GM18507 (cell line): ENCODE measurements around the gene SRPRB.
A peak's percentile ranks its signal among the peaks of the same experiment; 100 is the strongest.

Experiments
- DNase-seq: peaks from one replicate; pipeline ENCODE4 v3.0.0; 2011; ENCODE audit warnings: low read depth; ENCODE audit not compliant: insufficient read length; ENCODE audit errors: extremely low spot score
- FAIRE-seq: peaks from 2 replicates; lab custom pipeline; 2011; peaks lifted over from hg19 to GRCh38; lab: Jason Lieb, UNC

The SRPRB gene

DNA sequence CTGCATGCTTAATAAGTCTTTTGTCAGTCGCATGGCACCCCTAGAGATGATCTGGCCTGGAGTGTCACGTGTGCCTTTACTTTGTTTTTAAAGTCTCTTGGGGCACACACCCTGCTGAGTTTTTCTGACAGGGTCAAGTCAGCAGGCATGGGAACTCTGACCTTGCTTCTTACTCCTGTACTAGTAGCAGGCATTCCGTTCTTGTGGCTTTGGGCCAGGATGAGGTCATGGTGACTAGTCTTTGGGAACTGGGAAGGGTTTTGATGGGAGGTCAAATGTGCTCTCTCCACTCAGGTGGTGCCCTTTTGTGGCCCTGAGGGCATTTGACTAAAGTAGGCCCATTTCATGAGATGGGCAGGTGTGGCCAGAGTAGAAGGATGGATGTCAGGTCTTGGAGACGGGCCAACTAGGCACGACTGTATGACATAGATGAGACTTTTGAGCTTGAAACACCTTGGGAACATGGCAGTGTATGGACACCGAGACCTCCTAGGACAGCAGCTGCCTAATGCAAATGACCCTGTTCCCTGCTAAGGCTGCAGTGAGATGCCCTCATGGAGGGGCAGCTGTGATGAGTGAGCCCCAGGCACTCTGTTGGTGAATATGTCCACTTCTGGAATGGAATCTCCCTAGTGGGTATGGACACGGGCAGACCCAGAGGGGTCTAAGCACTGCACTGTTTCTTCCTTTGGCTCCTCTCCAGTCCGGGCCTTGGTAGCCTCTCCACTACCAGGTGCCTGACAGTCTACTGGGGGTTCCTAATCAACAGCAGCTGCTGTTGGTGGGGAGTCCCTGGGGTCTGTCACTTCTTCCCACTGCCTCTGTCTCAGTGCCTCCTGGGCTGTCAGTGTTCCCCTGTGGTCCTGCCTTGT is 16.4 kb downstream of the SRPRB start:
- FAIRE-seq, result no peak
- DNase-seq, result no peak

DNA sequence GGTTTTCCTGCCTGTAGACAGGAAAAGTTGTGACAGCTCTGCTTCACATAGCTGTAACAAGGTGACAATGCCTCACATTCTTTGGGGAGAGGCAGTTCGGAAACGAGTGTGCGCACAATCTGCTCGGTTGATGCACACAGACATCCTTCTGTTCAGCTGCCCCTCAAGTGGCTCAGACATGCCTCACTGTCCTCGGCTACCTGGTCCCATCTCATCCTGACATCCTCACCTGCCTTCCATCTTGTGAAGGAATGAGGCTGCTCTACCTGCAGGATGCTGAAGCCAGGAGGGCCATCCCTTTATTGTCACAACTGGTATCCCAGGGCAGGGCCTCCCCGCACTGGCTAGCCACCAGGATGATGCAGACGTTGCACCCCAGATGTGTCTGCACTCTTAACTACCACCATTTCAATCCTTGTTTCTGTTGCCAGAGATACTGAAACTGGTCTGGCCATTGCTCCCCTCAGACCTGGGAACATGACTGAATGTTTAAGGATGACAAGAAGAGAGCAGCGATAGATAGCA is 19.4 kb downstream of the SRPRB start:
- no peak for DNase-seq
- no peak for FAIRE-seq

DNA sequence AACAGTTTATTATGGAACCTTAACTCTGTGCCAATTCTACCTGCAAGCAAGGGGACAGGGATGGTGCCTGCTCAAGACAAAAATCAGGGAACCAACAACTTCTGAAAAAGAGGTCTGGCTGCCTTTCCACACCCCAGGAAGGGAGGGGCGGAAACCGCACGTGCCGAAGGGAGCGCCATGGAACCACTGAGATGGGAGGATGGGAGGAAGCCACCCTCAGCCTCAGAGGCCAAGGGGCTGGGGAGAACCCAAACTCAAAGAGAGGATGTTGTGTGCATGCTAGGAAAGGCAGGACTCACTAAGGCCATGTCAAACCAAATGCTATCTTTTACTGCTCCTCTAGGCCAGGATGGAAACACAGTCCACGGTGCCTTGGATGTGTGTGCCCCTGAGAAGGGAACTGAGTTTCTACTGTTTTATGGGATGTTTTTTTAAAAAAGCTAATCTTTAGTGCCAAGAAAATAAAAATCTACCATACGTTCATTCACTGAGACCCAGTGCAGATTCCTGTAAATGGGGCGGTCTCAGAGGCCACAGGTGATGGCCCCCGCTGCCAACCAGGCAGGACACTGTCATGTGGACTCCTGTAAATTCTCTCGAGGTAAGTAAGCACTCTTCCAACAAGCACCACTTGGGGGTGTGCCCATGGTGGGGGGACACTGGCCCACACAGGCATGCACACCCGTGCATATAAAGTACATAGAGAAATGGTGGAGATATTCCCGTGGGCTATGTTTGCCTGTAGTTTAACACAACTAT is 20.5 kb downstream of the SRPRB start:
- DNase-seq, result no peak
- no peak for FAIRE-seq

DNA sequence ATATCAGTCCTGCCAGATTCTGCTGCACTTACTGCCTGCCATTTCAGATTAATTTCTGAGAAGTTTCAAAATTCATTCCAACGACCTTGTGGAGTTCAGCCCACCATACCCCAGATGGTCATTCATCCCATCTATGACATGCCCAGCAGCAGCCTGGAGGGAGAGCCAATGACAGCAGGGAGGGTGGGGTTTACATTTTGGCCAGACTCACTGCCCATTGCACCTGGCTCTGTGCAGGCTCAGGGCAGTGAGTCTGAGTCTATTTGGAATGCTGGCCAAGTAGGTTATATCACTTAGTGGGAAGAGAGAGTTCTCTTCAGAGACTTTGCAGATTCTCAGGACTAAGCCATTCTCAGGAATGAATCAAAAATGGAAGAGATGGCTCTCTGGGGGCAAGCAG is 21.5 kb downstream of the SRPRB start:
- DNase-seq (no peak), FAIRE-seq (no peak)

DNA sequence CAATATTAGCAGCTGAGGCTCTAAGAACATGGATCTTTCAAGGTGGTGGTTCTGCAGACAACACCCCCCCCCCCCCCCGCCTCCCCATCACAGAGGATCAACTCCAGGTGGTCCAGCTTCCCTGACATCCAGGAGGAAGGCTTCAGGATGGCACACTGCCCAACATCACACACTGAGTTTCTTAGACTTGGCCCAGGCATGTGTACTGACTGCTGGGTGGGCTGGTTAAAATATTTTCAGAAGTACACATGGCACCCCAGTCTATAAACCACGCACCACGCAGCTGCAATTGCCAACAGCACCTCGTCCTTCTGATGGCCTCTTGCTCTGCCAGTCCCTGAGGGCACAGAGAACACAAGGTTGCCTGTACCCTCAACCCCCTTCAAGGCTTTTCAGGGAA is 22.1 kb downstream of the SRPRB start:
- no peak for FAIRE-seq
- no peak for DNase-seq

DNA sequence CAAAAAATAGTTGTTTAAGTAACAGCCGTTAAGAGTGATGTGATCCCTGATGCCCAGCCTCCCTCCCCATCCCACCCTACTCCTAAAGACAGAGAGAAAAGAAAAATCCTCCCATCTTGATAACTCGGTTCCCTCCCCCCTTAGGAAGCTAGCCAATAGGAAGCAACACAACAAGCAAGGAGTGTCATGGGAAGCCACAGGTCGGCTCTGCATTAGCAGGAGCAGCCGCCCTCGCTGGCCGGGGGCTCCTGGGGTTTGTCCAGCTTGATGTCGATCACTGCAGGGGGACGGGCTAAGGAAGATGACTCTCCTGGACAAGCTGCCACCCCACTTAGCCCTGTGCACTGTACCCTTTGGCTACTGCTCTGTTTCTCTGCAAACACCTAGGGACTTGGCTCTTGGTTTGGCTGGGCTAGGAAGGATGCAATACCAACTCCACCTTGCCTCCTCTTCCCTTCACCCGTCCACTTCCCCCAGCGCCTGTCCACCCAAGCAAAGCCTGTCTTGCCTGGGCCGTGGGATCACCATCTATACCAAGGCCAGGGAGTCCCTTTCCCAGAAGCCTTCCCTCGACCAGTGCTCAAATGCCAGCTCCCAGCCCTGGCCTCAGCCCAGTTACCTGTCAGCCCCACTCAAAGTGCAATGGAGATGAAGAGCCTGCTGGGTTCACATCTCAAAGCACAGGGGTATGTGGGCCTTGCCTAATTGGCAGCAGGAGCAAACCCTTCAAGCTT is 23.1 kb downstream of the SRPRB start:
- DNase-seq (no peak), FAIRE-seq (no peak)

DNA sequence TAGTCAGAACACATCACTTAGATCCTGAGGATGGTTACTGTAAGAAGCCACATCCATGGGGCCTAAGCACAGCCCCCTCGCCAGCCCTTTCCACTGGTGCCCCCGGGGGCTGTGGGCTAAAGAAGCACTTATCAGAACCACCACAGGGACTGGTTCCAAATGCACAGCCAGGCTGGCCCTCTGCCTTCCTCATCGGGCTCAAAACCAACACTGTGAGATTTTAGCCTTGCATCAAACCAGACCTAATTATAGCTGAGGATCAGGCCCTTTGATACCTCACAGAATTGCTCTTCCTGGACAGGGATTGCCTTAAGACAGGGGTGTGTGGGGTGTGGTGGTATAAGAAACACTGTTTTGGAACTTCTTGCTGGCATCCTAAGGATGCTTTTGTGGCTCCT is 23.7 kb downstream of the SRPRB start:
- no peak for FAIRE-seq
- DNase-seq, result no peak

DNA sequence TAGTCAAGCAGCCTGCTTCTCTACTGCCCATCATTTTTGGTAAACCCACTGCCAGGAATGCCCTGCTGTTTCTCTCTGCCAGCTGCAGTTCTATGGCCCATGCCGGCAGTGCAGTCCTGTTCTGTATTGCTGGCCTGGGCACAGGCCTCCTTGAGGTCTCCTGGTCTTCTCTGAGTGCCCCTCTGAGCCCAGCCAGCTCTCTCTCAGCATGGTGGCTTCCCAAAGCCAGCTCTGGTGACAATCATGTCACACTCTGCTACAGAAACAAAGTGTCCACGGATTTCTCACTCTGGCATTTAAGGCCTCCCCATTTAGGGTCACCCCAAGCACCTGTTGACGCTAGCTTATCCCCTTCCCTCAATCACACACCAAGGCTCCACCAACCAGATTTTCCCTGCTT is 24.5 kb downstream of the SRPRB start:
- no peak for FAIRE-seq
- DNase-seq, result no peak

DNA sequence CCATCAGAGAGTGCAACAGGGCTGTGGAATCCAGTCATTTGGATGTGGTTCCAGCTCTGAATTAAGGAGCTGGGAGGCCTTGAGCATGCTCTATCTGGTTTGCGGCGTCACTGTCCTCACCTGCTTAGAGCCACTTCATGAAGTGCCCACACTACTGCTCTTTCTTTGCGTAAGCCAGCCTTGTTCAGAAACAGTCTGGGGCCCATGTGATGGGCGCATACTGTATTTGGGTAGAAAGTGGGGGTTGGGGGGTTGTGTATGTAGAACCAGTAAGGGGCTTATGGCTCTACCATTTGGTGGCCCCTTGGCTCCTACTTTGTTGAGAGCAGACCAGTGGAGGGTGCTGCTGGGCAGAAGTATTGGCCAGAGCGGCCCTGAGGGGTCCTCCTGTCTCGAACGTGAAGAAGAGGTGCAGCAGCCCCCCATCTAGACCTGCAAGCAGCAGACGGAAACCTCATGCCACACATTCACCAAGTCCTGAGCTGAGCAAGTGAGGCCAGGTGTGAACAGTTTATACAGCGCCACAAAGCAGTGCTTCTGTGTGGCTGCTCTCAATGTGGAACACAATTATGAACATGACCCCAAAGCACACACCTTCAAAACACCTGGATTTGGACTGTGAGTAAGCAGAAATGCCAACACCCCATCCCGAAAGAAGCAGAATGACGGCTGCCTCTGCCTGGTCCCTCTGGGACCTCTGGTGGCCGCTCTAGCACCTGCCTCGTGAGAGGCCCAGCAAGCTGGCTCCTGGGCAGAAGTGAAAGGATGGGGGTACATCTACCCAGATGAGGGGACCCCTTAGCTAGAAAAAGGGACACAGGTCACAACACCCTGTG is 26.6 kb downstream of the SRPRB start:
- FAIRE-seq, result peak; percentile 41
- no peak for DNase-seq

DNA sequence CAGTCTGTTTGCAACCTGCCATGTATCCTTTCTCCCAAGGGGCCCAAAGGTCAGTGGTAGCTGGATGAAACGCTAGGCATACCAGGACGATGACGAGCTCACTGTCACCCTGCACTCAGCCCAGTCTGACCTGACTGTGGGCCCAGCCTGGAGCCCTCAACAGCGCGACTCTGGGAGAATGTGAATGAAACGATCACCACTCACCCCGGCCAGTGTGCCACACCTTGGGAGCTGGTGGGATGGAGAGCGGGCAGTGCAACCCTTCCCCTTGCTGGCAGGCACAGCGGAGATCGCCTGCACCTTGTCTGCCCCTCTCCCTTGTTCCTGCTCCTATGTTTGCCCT is 27.2 kb downstream of the SRPRB start:
- no peak for DNase-seq
- FAIRE-seq, result no peak

DNA sequence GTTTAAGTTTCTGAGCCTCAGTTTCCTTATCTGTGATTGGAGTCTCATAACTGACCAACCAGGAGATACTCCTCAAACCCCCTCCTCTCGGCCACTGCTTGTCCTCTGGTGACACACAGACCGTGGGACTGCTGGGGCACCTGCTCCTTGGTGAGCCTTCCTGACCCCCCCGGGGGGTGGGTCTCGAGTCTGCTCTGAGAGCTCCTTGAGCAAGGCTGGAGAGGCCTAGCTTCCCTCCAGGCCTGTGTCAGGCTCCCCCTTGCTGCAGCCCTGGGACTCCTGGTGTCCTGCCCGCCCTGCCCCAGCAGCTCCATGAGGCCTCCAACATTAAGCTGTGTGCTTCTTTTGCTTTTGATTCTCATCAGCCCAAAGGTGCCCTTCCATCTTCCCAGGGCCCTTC is 27.7 kb downstream of the SRPRB start:
- FAIRE-seq, result no peak
- DNase-seq, result no peak

DNA sequence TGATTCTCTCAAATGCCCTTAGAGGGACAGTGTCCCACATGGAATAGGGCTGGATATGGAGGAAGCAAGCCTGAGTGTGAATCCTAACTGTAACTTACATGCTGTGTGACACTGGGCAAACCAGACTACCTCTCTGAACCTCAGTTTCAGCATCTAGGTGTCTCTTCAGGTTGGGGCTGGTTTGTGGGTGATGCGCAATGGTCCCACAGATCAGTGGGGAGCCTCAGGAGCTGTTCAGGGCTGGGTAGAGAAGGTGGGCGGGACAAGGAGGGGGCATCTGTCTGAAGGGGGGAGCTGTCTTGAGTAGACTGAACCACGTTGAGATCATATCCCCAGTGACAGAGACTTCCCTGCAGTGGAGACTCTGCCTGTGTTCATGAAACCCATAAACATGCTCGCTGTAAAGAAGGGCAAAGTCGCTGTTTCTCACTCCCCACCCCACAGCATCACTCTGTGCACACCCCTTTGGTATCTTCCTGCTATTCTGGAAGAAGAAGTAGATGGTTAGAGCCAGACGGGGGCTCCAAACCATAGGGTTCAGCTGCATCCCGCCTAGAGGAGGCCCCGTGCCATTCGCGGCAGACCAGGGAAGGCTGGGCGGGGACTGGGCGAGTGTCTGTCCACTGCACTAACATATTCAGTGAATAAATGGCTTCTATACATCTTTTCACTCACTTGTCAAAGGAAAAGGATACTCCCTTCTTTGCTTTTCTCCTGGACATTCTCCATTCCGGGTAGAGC is 28.4 kb downstream of the SRPRB start:
- DNase-seq (no peak), FAIRE-seq (no peak)

DNA sequence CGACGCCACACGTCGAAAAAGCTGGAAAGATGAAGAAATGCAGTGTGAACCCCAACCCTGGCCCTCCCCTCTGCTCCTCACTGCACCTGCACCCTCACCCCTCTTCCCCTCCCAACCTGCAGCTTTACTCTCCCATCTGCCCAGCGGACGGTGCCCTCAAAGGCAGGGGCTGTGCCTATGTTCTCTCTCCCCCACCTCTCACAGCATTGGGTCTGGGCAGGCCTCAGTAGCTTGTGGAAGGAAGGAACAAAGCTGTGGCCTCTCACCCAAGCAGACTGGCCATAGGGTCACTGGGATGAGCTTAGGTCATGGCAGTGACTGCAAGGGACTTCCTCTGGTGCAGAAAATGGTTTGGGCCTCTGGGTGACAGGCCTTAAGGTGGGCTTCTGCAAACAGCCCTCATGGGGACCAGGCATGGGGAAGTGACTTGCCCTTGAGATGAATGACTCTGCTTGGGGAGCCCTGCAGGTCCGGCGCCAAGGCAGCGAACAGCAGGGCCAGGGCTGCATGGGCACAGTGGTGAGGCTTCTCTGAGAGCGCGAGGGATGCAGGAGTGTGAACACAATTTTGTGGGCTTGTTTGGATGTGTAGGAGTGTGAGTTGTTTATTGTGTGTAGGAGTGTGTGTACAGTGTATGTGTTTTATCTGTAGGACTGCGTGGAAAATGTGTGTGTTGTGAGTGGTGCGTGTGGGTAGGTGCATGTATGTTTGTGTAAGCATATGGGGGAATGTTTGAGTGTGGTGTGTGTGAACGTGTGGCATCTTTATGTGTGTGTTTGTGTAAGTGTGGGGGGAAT is 29.2 kb downstream of the SRPRB start:
- FAIRE-seq (no peak), DNase-seq (no peak)

DNA sequence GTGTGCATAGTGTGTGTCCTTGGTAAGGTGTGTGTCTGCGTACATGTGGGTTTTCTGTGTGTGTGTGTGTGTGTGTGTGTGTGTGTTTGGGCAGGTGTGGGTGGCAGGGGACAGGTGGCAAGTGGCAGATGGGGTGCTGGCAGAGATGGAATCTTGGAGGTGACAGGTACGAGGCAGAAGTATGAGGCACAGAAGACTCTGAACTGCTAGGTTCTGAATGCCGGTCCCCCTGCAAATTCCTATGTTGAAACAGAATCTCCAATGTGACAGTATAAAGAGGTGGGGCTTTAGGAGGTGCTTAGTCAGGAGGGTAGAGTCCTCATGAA is 29.8 kb downstream of the SRPRB start:
- no peak for DNase-seq
- FAIRE-seq, result no peak

DNA sequence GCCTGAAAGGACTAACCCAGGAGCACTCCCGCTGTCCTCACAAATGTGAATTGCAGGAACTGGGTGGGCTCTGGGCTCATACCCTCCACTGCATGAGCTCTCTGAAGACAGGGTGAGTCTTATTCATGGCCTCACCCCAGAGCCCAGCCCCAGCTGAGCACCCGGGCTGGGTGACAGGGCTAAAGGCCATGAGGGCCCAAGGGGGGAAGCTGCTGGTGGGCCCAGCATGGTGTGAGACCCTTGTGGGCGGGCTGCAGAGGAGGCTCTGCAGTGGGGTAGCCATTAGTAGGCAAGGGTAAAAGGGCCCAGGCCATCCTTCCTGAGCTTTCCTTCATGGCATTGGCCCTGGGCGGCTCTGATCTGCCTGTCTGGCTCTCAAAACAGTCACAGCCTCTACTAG is 30.3 kb downstream of the SRPRB start:
- no peak for FAIRE-seq
- DNase-seq, result no peak

DNA sequence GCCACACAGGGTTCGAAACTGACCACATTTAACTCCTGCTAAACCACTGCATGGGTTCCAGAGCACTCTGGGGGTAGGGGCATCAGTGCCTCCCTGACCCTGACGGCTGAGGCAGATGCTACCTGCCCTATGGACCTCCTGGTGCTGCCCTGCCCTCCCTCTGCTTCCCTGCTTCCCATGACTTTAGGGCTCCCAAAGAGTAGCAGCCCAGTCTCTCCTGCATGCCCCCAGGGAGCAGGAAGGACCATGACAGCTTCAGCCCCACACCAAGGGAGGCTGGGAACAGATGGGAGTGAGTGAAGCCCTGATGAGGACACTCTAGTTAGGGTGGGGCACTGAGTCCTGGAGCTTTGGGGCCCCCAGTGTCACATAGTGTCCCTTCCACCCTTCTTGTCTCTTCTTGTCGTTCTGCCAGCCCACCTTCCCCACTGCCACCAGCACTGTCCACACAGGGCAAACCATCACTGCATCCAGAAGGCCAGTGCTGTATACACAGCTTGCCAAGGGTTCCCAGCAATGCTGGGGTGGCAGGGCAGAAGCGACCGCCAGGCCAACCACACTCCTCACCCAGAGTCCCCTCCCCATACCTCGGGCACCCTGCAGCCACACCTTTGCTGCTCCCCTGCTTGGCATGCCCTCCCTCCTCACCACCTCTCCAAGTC is 31.0 kb downstream of the SRPRB start:
- DNase-seq (no peak), FAIRE-seq (no peak)

DNA sequence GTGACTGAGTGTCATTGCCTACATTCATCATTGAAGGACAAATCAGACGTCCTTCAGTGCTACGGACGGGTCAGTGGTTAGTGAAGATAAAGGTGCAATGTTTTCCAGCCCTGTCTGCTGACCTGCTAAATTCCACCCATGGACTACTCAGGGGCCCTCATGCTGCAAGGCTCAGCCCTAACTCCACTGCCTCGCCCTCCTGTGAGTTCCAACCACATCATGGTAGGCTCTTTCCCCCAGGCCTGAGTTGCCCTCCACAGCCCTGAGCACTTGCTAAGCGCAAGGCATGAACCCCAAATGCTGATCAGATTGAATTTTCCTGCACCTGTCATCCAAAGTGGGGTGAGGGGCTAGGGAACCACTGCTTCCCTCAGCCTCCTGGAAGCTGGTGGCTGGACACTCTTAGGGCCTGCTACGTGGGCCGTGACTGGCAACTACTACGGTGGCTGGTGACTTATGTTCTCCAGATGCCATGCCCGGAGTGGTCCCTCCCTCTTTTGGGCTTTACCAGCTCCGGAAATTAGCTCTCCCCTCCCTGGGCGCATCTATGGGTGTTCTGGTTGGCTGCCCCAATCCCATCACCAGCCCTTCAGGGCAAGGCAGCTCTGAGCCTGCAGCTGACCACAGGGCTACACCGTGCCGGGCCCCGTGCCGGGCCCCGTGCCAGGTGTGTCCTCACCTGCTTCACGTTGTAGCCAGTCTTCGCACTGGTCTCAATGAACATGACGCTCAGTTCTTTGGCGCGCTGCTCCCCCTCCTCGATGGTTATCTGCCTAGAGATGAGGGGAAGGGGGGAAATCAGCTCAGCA is 32.1 kb downstream of the SRPRB start:
- no peak for FAIRE-seq
- DNase-seq, result no peak
